ENCODE data around the gene PLCL2.

GRCh38 chr3:17033516-17034168 is 148.9 kb downstream of the PLCL2 start:
- TF ChIP-seq CTCF (conservative IDR thresholded peaks at IDR 0.05 in 1 of 2, IDR thresholded peaks at IDR 0.05 in 1 of 2; ENCODE audit: extremely low read depth in 1 of 2, insufficient read depth in 1 of 2, low read depth in 1 of 2, low read length in 2 of 2) (no peak), EZH2 (IDR thresholded peaks at IDR 0.05; ENCODE audit: borderline replicate concordance, low read length) (no peak)

Data from mammary epithelial cell (primary cell).